HG03565 (cell line): ENCODE data around the gene LKAAEAR1.

Experiments
- ATAC-seq: cut with Tn5 transposase; IDR thresholded peaks from one replicate; pipeline ENCODE4 v1.9.1; 2021; ENCODE audit warnings: mild to moderate bottlenecking, moderate library complexity; ENCODE audit not compliant: unreplicated experiment

LKAAEAR1 gene

GRCh38 chr20:64068386-64069208 lies 15.6 kb downstream of the LKAAEAR1 start:
- ATAC-seq = no peak

- no peak for ATAC-seq
Observed at GRCh38 chr20:64067733-64068307, 16.4 kb downstream of the LKAAEAR1 start.

GRCh38 chr20:64067005-64067632 lies 17.1 kb downstream of the LKAAEAR1 start:
- no peak for ATAC-seq

GRCh38 chr20:64065974-64066343 lies 18.2 kb downstream of the LKAAEAR1 start:
- no peak for ATAC-seq

- ATAC-seq = no peak
Observed at GRCh38 chr20:64065062-64065973, 18.9 kb downstream of the LKAAEAR1 start.

- ATAC-seq = no peak
Observed at GRCh38 chr20:64064145-64064698, 20.0 kb downstream of the LKAAEAR1 start.

GRCh38 chr20:64063389-64064144 lies 20.6 kb downstream of the LKAAEAR1 start:
- ATAC-seq = no peak

- peak; percentile 66 for ATAC-seq
Observed at GRCh38 chr20:64062596-64063388, 21.4 kb downstream of the LKAAEAR1 start, which contains the start of gene TCEA2. TCEA2 (plus strand) TSS chr20:64063198; CDS start chr20:64063313, 115 bp downstream.

GRCh38 chr20:64062276-64062595 lies 22.0 kb downstream of the LKAAEAR1 start:
- ATAC-seq = no peak

GRCh38 chr20:64058536-64058935 lies 25.7 kb downstream of the LKAAEAR1 start:
- ATAC-seq = no peak

- no peak for ATAC-seq
Observed at GRCh38 chr20:64057628-64058498, 26.3 kb downstream of the LKAAEAR1 start.

GRCh38 chr20:64056889-64057627 lies 27.1 kb downstream of the LKAAEAR1 start:
- ATAC-seq = no peak

GRCh38 chr20:64056639-64056888 lies 27.6 kb downstream of the LKAAEAR1 start:
- no peak for ATAC-seq

GRCh38 chr20:64055893-64056638 lies 28.1 kb downstream of the LKAAEAR1 start:
- no peak for ATAC-seq

GRCh38 chr20:64055396-64055892 lies 28.8 kb downstream of the LKAAEAR1 start:
- no peak for ATAC-seq

GRCh38 chr20:64053841-64054661 lies 30.1 kb downstream of the LKAAEAR1 start:
- ATAC-seq = no peak
